NCI-H446 treated with DMSO at 0.1 percent for 48 hours (cell line): Measurements from ENCODE around the gene AGAP2.

Experiments
- DNase-seq: peaks from one replicate; lab custom pipeline; 2025; lab: John Stamatoyannopoulos, UW

Gene AGAP2

GRCh38 chr12:57752668-57753000 is 14.1 kb upstream of the AGAP2 start:
- no peak for DNase-seq

DNA sequence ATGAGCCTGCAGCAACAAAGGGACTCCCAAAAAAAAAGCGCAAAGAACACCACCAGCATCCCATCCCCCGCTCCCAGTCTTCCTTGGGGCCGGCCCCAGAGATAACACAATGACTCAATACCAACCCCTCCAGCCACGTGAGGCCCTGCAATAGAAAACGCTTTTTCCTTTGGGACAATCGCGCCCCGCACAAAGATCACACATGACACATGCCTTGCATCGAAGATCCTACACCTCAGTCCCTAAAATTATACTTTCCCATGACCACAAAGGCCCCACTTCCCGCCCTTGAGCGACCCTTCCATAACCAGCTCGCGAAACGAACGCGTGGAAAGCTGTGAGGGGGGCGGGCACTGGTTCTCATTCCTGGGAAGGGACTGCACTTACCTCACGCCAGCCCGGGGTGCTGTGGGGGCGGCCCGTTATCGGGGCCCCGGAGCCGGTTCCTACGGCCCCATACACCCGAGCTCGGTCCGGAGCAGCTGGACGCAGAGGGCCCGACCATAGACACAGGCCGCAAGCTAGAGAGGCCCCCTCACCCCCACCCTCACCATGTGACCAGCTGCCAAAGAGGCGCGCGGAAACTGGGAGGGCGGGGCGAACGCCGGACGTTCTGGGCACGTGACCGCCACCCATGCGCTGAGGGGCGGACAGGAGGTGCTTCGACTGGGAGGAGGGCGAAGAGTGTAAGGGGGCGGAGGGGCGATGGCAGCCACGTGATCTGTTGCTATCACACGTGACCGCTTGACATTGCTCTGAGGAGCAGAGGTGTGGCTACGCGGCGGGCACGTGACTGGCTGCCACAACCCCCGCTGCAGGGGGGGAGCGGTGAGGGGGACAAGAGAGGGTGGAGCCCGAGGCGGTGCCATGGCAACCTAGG is 13.5 kb upstream of the AGAP2 start, which contains the start of gene CDK4:
Gene CDK4, minus strand, starts transcription at position 523 of the 880 bp plus-strand sequence. CDS start 593 bp downstream, outside the sequence.
- DNase-seq = peak; percentile 98

- DNase-seq = no peak
These were observed 12.9 kb upstream of the AGAP2 start for GRCh38 chr12:57751432-57751787.

DNA sequence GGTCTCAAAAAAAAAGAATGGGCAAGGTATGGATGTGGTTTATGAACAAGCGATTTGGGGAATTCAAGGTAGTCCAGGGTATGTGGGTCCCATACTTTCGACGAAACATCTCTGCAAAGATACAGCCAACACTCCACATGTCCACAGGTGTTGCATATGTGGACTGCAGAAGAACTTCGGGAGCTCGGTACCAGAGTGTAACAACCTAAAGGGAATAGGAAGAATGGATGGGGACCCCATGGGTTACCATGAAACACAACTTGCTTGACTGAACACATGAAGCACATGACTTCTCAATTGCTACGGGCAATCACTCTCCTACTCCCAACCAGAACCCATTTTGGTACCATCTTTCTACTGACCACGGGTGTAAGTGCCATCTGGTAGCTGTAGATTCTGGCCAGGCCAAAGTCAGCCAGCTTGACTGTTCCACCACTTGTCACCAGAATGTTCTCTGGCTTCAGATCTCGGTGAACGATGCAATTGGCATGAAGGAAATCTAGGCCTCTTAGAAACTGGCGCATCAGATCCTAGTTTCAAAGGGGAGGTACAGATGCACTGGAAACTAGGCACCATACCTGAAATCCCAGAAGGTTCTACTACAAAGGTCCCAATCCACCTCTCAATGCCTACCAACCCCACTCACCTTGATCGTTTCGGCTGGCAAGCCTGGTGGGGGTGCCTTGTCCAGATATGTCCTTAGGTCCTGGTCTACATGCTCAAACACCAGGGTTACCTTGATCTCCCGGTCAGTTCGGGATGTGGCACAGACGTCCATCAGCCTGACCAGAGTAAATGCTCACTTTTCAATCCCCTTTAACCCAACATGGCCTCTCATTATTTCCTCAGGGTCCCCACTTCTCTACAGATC is 12.3 kb upstream of the AGAP2 start:
- no peak for DNase-seq

- DNase-seq = no peak
These were observed 10.5 kb upstream of the AGAP2 start for GRCh38 chr12:57749061-57749460.

- no peak for DNase-seq
These were observed 7.5 kb upstream of the AGAP2 start for GRCh38 chr12:57746025-57746424.

- DNase-seq = no peak
These were observed 6.9 kb upstream of the AGAP2 start for GRCh38 chr12:57745485-57745881.

DNA sequence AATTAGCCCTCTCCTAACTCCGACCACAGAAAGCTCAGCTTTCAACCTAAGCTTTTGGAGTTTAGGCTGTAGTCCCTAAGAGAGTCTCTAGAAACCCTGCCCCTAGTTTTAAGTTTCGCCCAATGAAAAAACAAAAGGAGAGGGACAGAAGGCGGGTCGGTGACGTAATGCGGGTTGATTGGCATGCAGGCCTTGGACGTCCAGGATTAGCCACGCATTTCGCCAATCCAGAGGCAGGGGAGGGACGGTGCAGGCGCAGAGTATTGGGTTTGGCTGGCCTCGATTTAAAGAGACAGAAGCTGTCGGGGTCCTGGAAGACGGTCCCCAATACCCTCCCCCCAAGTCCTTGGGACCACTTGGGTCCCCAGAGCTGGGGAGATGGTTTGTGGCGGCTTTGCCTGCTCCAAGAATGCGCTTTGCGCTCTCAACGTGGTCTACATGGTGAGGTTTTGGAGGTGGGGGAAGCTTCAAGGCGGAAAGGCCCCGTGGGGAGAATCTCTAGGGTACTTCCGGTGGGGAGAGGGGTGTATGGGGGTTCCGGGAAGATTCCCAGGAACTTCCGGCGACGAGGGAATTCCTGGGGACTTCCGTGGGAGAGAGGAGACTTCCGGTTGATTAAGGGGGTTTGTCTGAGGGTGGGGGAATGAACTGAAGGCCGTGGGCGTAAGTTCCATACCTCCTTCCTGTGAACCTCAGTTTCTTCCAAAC is 6.4 kb upstream of the AGAP2 start, which contains the start of gene TSPAN31:
Gene TSPAN31, plus strand, starts transcription at position 263 of the 708 bp plus-strand sequence. Its CDS starts 116 bp downstream, at position 379.
- peak; percentile 96 for DNase-seq

- no peak for DNase-seq
These were observed 5.7 kb upstream of the AGAP2 start for GRCh38 chr12:57744194-57744776.

GRCh38 chr12:57743769-57744168 is 5.2 kb upstream of the AGAP2 start:
- DNase-seq = no peak

DNA sequence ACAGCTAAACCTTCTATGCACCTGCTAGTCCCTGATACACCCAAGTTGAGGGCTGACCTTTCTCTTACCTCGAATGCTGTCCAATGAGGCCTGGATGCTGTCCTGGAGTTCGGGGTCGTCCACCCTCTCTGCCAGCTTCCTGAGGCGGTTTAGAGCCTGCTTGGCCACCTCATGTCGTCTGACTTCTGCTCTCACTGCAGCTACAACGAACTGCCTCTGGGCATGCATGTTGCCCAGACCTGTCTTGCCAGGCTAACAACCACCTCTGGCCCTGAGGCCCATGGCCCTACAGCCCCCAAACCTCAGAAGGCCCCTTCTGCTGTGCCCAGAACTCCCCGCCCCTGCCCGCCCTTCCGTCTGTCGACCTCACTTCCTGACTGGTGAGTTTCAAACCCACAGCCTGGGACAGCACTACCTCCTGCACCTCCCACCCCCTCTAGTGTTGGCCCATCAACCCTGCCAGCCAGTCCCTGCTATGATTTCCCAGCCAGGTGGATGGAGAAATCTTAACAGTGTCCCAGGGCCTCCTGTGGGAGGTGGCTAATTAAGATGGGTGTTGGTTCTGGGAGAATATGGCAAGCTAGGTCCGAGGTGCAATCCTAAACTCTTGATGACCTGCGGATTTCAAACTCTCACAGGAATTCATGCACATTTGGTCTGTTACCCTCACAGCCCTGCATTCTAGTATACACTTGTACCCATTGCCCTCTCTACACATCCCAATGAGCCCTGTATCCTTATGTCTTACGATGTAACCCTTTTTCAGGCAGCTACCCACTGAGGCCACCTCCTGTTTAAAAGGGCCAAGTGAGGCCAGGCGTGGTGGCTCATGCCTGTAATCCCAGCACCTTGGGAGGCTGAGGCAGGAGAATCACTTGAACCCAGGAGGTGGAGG is 3.5 kb upstream of the AGAP2 start:
- DNase-seq = no peak

DNA sequence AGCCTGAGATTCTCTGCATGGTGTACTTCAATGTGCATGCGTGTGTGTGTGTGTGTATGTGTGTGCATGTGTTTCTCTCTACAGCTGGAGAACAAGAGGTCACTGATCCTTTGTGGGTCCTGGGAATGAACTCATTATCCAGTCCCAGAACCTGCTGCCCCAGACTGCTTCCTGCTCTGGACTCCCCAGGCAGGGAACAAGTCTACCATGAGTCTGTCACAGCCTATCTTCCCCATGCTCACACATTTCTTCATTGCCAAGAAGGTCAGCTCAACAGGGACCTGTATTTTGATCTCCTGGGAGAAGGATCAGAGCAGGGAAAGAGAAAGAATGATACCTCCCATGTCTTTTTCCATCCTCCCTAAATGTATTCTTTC is 2.9 kb upstream of the AGAP2 start:
- no peak for DNase-seq

- DNase-seq = no peak
These were observed 2.3 kb upstream of the AGAP2 start for GRCh38 chr12:57740656-57741412.

DNA sequence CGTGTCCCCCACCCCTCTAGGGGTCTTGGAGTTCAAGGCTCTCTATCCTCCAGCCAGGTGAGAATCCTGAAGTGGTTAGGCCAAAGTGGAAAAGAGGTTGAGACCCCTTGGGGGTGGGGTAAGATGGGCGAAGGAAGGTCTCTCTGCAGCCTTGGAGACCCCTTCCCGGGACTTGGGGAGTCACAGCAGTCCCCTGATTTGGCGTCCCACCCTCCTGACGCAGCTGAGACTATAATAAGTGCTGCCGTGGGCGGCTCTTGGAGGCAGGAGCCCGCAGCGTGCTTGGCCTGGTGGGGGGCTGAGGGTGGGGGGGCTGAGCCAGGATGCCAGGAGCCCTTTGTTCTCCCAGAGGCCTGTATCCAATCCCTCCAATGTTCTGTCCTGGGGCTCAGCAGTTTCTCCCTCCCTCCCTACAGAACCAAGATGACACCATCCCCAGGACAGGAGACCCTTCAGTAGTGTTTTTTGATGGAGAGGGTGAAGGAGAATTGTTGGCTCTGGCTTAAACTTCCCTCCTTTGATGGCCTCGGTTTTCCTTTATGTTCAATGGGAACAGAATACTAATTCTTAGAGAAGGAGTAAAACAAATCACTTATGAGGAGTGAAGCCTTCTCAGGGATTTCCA is 1.5 kb upstream of the AGAP2 start:
- no peak for DNase-seq

- DNase-seq = no peak
These were observed 845 bp upstream of the AGAP2 start for GRCh38 chr12:57739387-57739786.

GRCh38 chr12:57737467-57738460 is 778 bp downstream of the AGAP2 start:
- no peak for DNase-seq

DNA sequence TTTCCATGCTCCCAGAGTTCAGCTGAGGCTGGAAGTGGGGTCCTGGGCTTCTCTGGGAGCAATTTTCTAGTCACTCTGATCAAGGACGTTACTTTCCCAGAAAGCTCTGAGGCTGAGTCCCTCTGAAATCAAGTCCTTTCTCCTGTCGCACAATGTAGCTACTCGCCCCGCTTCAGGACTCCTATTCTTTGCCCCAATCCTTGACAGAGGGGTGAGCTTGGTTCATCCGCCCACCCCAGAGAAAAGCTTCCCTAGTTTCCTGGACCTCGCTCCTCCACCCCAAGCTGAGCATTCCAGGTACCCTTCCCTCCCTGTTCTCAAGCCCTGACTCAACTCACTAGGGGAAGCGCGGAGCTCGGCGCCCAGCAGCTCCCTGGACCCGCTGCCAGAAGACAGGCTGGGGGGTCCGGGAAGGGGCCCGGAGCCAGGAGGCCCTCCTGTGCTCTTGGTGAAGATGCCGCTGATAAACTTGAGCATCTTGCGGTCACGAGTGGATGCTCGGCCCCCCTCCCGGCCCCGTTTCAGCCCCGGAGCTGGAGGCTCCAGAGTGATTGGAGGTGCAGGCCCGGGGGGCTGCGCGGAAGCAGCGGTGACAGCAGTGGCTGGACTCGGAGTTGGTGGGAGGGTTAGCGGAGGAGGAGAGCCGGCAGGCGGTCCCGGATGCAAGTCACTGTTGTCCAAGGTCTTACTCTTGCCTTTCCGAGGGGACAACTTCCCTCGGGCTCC is 1.6 kb downstream of the AGAP2 start:
- DNase-seq = no peak
